Activated CD4-positive, CD25-positive, alpha-beta regulatory T cell (primary cell): ENCODE data around the gene ELOF1.
A peak's percentile ranks its signal among the peaks of the same experiment; 100 is the strongest.

Source experiments
- DNase-seq, 4 experiments: peaks; one replicate each; lab custom pipeline; 2025; lab: John Stamatoyannopoulos, UW

The ELOF1 gene

GRCh38 chr19:11535792-11536595, 23.0 kb downstream of the ELOF1 start:
- DNase-seq = peak; percentile 70 to 82 (median 78)

DNA sequence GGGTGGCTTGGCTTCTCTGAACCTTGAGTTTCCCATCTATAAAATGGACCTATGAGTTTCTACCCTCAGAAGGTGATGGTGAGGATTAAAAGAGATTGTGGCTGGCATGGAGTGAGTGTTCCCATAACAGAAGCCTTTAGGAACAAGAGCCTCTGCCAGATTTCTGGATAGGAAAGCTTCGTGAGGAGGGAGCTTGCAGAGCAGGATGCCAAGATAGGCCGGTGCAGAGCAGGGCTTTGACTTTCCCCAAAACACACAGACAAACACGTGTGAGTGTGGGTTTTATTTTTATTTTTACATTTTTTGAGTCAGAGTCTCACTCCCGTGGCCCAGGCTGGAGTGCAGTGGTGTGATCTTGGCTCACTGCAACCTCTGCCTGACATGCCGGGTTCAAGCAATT, 24.1 kb downstream of the ELOF1 start:
- DNase-seq = no peak

DNA sequence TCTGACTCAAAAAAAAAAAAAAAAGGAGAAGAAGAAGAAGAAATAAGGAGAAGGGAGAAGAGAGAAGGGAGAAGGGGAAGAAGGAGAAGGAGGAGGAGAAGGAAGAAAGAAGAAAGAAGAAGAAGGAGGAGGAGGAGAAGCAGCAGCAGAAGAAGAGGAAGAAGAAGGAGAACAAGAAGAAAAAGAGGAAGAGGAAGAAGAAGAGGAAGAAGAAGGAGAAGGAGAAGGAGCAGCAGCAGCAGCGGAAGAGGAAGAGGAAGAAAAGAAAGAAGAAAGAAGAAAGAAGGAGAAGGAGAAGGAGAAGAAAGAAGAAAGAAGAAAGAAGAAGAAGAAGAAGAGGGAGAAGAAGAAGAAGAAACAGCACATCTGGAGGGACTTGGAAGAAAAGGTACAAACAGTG, 24.5 kb downstream of the ELOF1 start:
- no peak for DNase-seq

GRCh38 chr19:11530432-11530831, 28.6 kb downstream of the ELOF1 start:
- no peak for DNase-seq

DNA sequence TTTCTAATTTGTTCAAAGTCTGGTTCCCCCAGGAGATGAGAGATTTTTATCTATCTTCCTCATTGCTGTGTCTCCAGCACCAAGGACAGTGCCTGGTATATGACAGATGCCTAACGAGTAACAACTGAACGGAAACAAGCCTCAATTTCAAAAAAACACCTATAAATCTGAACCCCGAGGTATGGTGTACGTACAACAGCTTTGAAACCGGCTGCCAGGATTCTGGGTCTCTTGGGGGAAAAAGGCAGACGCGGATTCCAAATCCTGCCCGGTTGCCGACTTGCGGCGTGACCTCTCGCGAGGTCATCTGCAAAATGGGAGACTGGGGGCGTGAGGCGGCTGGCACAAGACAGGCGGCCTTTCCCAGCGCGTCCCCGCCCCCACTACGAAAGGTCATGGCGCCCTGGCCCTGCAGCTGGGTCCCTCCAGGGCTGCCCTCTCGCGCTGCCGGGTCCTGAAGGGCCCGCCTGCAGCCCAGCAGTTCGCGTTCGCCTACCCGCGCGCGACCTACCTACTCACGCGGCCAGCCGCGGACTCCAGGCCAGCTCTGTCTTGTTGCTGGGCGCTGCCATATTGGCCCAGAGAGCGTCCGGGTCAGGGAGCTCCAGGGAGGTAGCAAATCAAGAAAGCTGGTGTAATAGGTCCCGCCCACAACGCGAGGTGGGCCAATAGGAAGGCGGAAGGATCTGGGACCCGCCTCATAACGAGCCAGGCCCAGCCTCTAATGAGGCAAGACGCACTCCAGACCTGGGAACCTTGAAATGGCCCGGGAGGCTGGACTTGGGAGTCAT, 30.3 kb downstream of the ELOF1 start, which contains the start of gene ECSIT:
Gene ECSIT (minus strand): TSS at position 584 of the 791 bp plus-strand sequence. CDS start 9,964 bp downstream, outside the sequence.
- peak; percentile 78 to 91 (median 82) for DNase-seq

DNA sequence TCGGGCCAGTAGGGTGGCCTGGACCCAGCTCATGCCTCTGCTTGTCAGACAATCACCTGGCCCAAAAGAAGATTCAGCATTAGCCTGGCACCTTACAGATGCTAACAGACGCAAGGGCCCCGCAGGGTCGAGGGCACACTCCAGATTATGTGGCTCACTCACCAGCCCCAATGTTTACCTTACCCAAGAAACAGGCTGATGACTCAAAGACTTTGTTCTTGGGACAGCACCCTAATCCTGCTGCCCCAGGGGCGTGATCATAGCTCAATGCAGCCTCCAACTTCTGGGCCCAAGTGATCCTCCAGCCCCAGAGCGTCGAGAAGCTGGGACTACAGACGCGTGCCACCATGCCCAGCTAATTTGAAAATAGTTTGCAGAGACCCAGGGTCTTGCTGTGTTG, 39.9 kb downstream of the ELOF1 start:
- DNase-seq = no peak

- no peak for DNase-seq
These were observed 45.1 kb downstream of the ELOF1 start for GRCh38 chr19:11513946-11514345.

DNA sequence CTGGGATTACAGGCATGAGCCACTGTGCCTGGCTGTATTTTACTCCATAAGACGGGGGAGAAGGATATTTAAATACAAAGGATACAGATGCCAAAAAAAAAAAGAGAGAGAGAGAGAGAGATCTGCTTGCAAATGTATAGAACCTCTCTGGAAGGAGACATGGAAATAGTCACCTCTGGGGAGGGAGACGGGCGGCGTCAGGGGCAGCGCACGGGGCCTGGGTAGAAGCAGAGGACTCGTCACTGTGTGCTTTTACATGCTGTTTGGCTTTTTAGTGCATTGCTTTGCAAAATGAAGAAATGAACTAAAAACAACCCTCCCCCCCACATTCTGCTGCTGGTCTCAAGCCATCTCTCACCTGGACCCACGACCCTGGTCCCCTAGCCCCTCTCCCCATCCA, 48.6 kb downstream of the ELOF1 start:
- no peak for DNase-seq

- DNase-seq = no peak
These were observed 51.5 kb downstream of the ELOF1 start for GRCh38 chr19:11507370-11508078.

DNA sequence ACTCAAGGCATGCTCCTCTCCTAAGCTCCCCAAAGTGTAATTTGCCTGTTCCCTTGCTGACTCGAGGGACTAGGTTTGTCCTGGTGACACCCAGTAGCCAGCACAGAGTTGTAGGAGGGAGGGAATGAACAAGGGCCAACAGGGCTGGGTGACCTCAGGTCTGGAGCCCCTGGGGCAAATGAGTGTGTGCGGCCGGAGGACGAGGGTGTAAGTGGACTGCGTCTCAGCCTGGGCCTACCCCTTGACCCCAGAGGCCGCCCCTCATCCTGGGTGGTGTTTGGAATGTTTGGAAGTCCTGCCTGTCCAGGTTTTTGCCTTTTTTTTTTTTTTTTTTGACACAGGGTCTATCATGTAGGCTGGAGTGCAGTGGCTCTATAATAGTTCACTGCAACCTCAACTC, 52.1 kb downstream of the ELOF1 start:
- no peak for DNase-seq

GRCh38 chr19:11506101-11506555, 52.9 kb downstream of the ELOF1 start:
- DNase-seq = no peak

DNA sequence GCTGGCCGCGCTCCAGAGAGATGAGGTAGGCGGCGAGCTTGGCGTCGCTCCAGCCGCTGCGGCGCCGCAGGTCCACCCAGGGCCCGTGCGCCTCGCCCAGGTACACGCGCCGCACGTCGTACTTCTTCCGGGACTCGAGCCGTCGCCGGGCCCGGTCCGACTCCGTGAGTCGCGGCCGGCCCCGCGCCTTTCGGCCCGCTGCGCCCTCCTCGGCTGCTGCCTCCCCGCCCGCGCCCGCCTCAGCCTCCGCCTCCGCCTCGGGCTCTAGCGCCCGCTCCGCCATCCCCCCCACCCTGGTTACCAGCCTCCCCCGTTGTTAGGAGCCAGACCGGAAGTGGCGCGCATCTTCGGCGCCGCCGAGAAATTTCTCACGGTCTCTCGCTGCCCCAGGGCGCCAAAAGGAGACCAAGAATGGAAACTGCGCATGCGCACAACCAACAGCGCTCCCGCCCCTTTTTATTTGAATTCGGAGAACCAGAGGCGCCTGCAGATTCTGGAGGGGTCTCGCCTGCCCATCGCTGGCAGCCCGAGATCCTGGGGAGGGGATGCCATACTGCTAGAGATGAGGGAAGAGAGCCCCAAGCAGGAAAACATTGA, 53.4 kb downstream of the ELOF1 start, which contains the start of gene ZNF653:
Gene ZNF653 (minus strand): TSS at position 336 of the 597 bp plus-strand sequence. CDS start 53 bp downstream, at position 283.
- DNase-seq = peak; percentile 88 to 92 (median 90)

- DNase-seq = peak; percentile 89 to 93 (median 90)
These were observed 54.0 kb downstream of the ELOF1 start for GRCh38 chr19:11505032-11505503.

DNA sequence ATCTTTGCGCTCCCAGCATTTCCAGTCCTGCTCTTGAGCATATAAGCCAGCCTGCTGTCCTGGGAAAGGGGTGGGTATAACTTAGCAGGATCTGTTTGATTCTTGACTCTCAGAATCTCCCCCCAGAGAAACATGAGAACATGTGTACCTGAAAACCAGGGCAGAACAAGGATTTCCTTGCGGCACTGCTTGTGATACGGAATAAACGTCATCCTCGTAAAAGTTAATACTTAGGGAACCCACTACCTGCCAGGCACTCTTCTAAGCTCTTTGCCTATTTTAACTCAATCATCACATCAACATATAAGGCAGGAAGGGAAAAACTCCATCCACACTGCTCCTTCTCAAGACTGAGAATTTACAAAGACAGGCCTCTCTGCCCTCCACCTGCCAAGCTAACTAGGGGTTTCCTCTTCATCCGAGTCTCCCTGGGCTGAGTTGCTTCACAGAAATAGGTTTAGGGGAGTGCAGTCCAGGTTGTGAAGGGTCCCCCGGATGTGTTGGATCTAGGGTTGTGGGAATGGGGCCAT, 54.5 kb downstream of the ELOF1 start:
- DNase-seq = no peak
